T-helper 2 cell treated with Interferon-gamma antibody and Interleukin-4, amounts not matched to agents 5 μg/mL and 100 μg/mL, for 36 hours (primary cell): ENCODE data around the gene ZDHHC8.

Source experiments
- DNase-seq: peaks from one replicate; pipeline ENCODE4 v3.0.0; 2021; ENCODE audit warnings: low spot score
- H3K27ac Mint-ChIP-seq: one replicate; pipeline ENCODE4 v1.8.0; 2021; ENCODE audit warnings: mild to moderate bottlenecking, mixed read lengths
- H3K27me3 Mint-ChIP-seq: one replicate; pipeline ENCODE4 v1.8.0; 2021; ENCODE audit warnings: low read depth, mixed read lengths
- H3K36me3 Mint-ChIP-seq: one replicate; pipeline ENCODE4 v1.8.0; 2021; ENCODE audit warnings: low read depth, mixed read lengths
- H3K4me1 Mint-ChIP-seq: one replicate; pipeline ENCODE4 v1.8.0; 2021; ENCODE audit warnings: low read depth, mixed read lengths
- H3K4me3 Mint-ChIP-seq: one replicate; pipeline ENCODE4 v1.8.0; 2022; ENCODE audit warnings: mild to moderate bottlenecking, moderate library complexity, mixed read lengths
- H3K9me3 Mint-ChIP-seq: one replicate; pipeline ENCODE4 v1.8.0; 2021; ENCODE audit warnings: mixed read lengths

ZDHHC8 gene

DNA sequence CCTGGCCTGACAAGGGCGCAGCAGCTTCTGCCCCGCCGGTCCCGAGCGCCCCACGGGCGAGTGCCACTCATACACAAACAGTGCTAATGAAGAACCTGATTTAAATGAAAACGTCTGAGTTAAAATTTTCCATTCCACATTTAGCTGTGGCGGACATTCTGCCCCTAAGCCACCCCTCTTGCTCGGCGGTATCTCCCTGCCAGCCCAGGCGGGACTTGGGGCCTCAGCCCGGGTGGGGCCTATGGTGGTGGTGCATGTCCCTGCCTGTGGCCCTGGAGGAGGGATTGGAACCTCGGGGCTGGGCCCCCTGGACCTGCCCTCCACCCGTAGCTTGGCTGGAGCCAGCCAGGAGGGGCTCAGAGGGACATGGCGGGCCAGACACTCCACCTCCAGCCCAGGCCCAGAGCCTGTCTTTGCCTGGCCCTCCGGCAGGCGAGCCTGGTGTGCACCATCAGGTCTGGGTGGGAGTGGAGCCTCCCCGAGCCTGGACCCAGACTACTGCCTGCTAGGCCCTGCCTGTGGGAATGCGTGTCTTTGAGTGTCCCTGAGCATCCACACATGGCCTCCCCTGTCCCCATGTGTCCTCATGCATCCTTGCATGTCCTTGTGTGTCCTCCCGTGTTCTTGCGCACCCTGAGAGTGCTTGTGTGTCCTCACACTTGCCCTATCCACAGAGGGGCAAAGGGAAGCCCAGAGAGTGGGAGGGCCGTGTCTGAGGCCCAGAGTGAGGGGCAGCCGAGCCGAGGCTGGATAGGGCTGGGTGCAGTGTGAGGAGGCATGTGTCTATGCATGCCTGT is 4.4 kb downstream of the ZDHHC8 start:
- H3K27me3 Mint-ChIP-seq = no peaks in the 10 kb centered on the region
- H3K9me3 Mint-ChIP-seq = no peaks in the 10 kb centered on the region
- H3K4me3 Mint-ChIP-seq = no peak overlapping the region
- DNase-seq = no peak
- peaks cover 8% of the 10 kb centered on the region for H3K4me1 Mint-ChIP-seq
- H3K27ac Mint-ChIP-seq = no peak overlapping the region
- no peaks in the 10 kb centered on the region for H3K36me3 Mint-ChIP-seq

DNA sequence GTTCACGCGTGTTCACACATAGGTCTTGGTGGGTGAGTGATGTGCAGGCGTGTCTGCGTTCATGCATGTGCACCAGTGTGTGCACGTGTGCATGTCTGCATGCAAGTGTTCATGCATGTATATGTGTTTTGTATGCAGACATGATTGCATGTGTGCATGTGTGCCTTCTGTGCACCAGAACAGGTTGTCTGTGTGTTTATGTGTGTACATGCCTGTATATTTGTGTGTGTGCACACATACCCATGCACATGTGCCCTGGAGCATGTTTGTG is 4.9 kb downstream of the ZDHHC8 start:
- H3K9me3 Mint-ChIP-seq = no peaks in the 10 kb centered on the region
- no peak for DNase-seq
- H3K4me3 Mint-ChIP-seq = no peak overlapping the region
- H3K36me3 Mint-ChIP-seq = no peaks in the 10 kb centered on the region
- H3K27ac Mint-ChIP-seq = no peak overlapping the region
- no peaks in the 10 kb centered on the region for H3K27me3 Mint-ChIP-seq
- H3K4me1 Mint-ChIP-seq = peaks cover 8% of the 10 kb centered on the region

DNA sequence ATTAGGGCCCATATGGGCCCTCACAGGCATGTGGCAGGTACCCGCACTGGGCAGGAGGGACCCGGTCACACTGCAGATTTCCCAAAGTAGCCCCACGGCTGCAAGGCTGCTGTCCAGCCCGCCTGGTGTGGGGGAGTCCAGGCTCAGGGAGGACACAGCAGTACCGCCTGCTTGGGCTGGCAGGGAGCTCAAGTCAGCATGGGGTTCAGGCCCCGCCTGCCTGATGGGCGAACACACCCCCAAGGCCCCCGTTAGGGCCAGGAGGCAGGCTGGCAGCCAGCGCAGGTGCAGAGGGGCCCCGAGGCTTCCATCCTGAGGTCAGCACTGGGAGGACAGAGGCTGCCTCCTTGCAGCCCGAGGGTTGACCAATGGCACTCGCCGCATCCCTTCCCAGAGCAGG is 5.5 kb downstream of the ZDHHC8 start:
- Mint-ChIP-seq H3K4me3 (no peak overlapping the region), H3K27me3 (no peaks in the 10 kb centered on the region), H3K36me3 (no peaks in the 10 kb centered on the region), H3K9me3 (no peaks in the 10 kb centered on the region), H3K4me1 (peaks cover 8% of the 10 kb centered on the region), H3K27ac (no peak overlapping the region)
- DNase-seq = no peak

GRCh38 chr22:20137671-20138416 is 6.2 kb downstream of the ZDHHC8 start:
- H3K27me3 Mint-ChIP-seq = no peaks in the 10 kb centered on the region
- H3K4me3 Mint-ChIP-seq = no peak overlapping the region
- H3K4me1 Mint-ChIP-seq = peaks cover 6% of the 10 kb centered on the region
- H3K27ac Mint-ChIP-seq = no peak overlapping the region
- H3K36me3 Mint-ChIP-seq = no peaks in the 10 kb centered on the region
- DNase-seq = no peak
- H3K9me3 Mint-ChIP-seq = no peaks in the 10 kb centered on the region

DNA sequence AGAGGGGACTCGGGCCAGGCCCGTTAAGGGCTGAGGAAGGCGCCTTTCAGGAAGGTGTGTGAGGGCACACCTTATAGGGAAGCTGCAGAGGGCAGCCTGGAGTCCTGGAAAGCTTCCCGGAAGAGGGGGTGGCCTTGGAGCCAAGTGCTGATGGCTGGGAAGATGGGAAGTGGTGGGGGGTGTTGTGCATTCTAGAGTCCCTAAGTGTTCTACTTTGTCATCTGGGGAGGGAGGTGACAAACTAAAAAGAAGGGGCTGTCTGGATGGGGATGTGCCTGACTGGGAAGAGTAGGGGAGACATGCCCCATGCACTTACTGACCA is 6.8 kb downstream of the ZDHHC8 start:
- H3K9me3 Mint-ChIP-seq = no peaks in the 10 kb centered on the region
- no peaks in the 10 kb centered on the region for H3K36me3 Mint-ChIP-seq
- H3K4me3 Mint-ChIP-seq = no peak overlapping the region
- peaks cover 3% of the 10 kb centered on the region for H3K4me1 Mint-ChIP-seq
- DNase-seq = no peak
- no peak overlapping the region for H3K27ac Mint-ChIP-seq
- no peaks in the 10 kb centered on the region for H3K27me3 Mint-ChIP-seq

- DNase-seq = no peak
- no peaks in the 10 kb centered on the region for H3K27me3 Mint-ChIP-seq
- no peak overlapping the region for H3K4me3 Mint-ChIP-seq
- H3K4me1 Mint-ChIP-seq = no peaks in the 10 kb centered on the region
- H3K36me3 Mint-ChIP-seq = no peaks in the 10 kb centered on the region
- H3K9me3 Mint-ChIP-seq = no peaks in the 10 kb centered on the region
- no peak overlapping the region for H3K27ac Mint-ChIP-seq
These were observed 7.3 kb downstream of the ZDHHC8 start for GRCh38 chr22:20138868-20139267.

DNA sequence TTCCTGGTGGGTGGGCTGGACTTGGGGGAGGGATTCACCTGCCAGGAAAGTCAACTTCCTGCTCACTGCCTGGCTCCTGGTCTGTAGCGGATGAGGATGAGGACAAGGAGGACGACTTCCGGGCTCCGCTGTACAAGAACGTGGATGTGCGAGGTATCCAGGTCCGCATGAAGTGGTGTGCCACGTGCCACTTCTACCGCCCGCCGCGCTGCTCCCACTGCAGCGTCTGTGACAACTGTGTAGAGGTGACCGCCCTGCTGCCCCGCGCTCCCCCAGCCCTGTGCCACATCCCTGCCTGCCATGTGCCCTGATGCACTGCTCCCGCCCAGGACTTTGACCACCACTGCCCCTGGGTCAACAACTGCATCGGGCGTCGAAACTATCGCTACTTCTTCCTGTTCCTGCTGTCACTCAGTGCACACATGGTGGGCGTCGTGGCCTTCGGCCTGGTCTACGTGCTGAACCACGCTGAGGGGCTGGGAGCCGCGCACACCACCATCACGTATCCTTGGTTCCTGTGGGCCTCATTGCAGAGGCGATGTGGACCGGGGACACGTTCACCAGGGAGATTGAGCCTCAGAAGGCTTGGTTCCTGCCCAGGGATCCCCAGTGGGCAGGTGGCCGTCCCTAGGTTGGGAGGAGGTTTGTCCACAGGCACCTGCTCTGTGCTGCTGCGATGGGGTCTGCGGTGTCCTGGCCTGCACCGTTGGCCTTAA is 7.9 kb downstream of the ZDHHC8 start:
- Mint-ChIP-seq H3K4me1 (no peaks in the 10 kb centered on the region), H3K27me3 (no peaks in the 10 kb centered on the region), H3K27ac (no peak overlapping the region), H3K9me3 (no peaks in the 10 kb centered on the region), H3K4me3 (no peak overlapping the region), H3K36me3 (no peaks in the 10 kb centered on the region)
- no peak for DNase-seq

- H3K36me3 Mint-ChIP-seq = no peaks in the 10 kb centered on the region
- H3K4me3 Mint-ChIP-seq = no peak overlapping the region
- no peaks in the 10 kb centered on the region for H3K4me1 Mint-ChIP-seq
- no peaks in the 10 kb centered on the region for H3K27me3 Mint-ChIP-seq
- no peak for DNase-seq
- H3K27ac Mint-ChIP-seq = no peak overlapping the region
- H3K9me3 Mint-ChIP-seq = no peaks in the 10 kb centered on the region
These were observed 8.5 kb downstream of the ZDHHC8 start for GRCh38 chr22:20140107-20140445.

DNA sequence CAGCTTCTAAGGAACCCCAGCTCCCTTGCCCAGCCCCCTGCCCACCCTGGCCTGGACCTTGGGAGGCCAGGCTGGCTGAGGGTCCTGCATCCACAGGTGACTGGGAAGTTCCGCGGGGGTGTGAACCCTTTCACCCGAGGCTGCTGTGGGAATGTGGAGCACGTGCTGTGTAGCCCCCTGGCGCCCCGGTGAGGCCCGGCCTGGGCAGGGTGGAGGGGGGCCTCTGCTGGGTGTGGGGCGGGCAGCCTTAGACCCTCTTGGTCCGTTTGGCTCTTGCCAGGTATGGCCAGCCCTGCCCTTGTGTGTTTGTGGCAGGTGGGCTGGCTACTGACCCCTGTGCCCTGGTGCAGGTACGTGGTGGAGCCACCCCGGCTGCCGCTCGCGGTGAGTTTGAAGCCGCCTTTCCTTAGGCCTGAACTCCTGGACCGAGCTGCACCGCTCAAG is 8.9 kb downstream of the ZDHHC8 start:
- Mint-ChIP-seq H3K36me3 (no peaks in the 10 kb centered on the region), H3K27me3 (no peaks in the 10 kb centered on the region), H3K9me3 (no peaks in the 10 kb centered on the region), H3K4me3 (no peak overlapping the region), H3K27ac (no peak overlapping the region), H3K4me1 (no peaks in the 10 kb centered on the region)
- DNase-seq = no peak

DNA sequence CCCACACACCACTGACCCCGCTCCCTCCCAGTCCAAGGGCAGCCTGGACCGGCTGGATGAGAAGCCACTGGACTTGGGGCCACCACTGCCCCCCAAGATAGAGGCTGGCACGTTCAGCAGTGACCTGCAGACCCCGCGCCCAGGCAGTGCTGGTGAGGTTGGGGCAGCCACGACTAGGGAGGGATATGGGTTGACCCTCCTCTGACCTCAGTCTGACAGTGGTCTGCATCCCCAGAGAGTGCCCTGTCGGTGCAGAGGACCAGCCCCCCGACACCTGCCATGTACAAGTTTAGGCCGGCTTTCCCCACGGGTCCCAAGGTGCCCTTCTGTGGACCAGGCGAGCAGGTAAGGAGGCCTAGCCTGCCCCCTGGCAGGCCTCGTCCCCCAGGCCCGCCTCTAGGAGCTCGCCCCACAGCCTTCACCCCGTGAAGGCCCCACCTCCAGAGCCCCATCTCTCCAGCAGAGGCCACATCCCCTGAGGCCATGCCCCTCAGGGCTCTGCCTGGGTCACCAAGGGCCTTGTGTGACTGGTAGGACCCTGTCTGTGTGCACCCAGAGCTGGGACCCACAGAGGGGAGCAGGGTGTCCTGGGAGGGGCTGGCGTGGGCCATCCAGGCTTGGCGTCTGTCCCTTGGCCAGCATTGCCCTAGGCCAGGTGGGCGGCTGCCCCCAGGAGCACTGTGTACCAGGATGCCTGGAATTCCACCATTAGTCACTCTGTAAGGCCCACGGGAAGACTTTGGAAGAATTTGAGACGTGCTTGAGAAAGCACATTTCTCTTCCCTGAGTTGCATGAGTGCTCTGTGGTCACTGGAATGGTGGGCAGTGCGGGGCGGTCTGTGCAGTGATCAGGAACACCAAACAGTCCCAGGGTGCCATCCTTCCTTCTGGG is 9.8 kb downstream of the ZDHHC8 start:
- Mint-ChIP-seq H3K36me3 (no peaks in the 10 kb centered on the region), H3K4me3 (no peak overlapping the region), H3K9me3 (no peaks in the 10 kb centered on the region), H3K27ac (no peak overlapping the region), H3K4me1 (no peaks in the 10 kb centered on the region), H3K27me3 (no peaks in the 10 kb centered on the region)
- DNase-seq = no peak

DNA sequence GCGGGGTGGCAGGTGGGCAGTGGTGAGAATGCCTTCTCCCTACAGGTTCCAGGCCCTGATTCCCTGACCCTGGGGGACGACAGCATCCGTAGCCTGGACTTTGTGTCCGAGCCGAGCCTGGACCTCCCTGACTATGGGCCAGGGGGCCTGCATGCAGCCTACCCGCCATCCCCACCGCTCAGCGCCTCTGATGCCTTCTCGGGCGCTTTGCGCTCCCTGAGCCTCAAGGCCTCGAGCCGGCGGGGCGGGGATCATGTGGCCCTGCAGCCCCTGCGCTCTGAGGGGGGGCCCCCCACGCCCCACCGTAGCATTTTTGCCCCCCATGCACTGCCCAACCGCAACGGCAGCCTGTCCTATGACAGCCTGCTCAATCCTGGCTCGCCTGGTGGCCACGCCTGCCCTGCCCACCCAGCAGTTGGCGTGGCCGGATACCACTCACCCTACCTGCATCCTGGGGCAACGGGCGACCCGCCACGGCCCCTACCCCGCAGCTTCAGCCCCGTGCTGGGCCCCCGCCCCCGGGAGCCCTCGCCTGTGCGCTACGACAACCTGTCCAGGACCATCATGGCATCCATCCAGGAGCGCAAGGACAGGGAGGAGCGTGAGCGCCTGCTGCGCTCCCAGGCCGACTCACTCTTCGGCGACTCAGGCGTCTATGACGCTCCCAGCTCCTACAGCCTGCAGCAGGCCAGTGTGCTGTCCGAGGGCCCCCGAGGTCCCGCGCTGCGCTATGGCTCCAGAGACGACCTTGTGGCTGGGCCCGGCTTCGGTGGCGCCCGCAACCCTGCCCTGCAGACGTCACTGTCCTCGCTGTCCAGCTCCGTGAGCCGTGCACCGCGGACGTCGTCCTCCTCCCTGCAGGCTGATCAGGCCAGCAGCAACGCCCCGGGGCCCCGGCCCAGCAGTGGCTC is 11.4 kb downstream of the ZDHHC8 start:
- H3K4me3 Mint-ChIP-seq = no peak overlapping the region
- H3K36me3 Mint-ChIP-seq = no peaks in the 10 kb centered on the region
- H3K9me3 Mint-ChIP-seq = no peaks in the 10 kb centered on the region
- no peaks in the 10 kb centered on the region for H3K4me1 Mint-ChIP-seq
- no peaks in the 10 kb centered on the region for H3K27me3 Mint-ChIP-seq
- no peak overlapping the region for H3K27ac Mint-ChIP-seq
- no peak for DNase-seq

DNA sequence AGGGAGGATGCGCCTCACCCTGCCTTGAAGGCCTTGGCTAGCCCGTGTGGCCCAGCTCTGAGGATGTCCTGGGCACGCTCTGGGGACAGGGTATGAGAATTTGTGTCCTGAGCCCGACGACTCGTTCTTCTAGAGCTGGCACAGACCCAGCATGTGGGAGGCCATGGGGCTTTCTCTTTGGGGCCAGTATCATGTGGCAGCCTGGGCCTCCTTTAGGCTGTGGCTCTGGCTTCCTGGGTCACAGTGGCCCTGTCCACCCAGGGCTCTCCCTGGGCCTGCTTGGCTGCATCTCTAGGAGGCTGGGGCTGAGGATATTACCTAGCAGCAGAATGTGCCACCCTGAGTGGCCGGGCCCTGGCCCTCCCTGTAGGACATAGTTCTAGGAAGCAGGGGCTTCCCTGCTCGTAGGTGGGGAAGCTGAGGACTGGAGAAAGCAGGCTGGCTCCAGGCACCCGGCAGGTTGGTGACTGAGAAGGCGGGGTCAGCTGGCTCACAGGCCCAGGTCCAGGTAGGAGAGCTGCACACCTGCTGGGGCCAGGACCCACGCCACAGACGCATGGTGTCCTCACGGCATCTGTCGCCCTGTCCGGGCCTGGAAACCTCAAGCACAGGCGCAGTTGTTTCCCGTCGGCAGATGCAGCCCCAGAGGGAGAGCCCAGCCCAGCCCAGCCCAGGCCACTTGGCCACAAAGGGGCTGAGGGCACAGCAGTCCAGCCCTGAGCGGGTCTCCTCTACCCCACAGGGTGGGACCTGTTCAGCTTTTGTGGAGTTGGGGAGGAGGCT is 12.5 kb downstream of the ZDHHC8 start:
- no peaks in the 10 kb centered on the region for H3K27me3 Mint-ChIP-seq
- no peak overlapping the region for H3K4me3 Mint-ChIP-seq
- H3K27ac Mint-ChIP-seq = no peak overlapping the region
- H3K9me3 Mint-ChIP-seq = no peaks in the 10 kb centered on the region
- DNase-seq = no peak
- H3K36me3 Mint-ChIP-seq = no peaks in the 10 kb centered on the region
- H3K4me1 Mint-ChIP-seq = no peaks in the 10 kb centered on the region
